Body of pancreas (tissue), 4 donors: ENCODE measurements around the gene GFAP. TPM values are rescaled to one million over a fixed set of nuclear protein-coding genes. Genes with fewer than 3 reads are reported as not detected.
A peak's percentile ranks its signal among the peaks of the same experiment; 100 is the strongest.

ENCODE experiments used
- ATAC-seq: fragments of 150-250 bp; one replicate; pipeline ENCODE4 v1.9.1; 2016
- DNase-seq, 4 donors: peaks; one replicate each; pipeline ENCODE4 v3.0.0-alpha.2; 2019
- H3K27ac ChIP-seq, 4 donors: fragments of 200-600 bp; sonication (generic); 1 replicate in 3 of 4; 2 replicates in 1 of 4; pipeline versions ENCODE4 v1.5.1 to v1.6.1; 2016 to 2019; ENCODE audit warnings: mild to moderate bottlenecking in 1 of 4, mixed read lengths in 1 of 4, moderate library complexity in 1 of 4
- H3K27me3 ChIP-seq, 2 donors: fragments of 200-600 bp; sonication (generic); one replicate each; pipeline ENCODE4 v1.6.0; 2016; ENCODE audit warnings: mild to moderate bottlenecking in 1 of 2
- H3K36me3 ChIP-seq, 2 donors: fragments of 200-600 bp; sonication (generic); replicated peaks in 1 of 2; 2 replicates each; pipeline ENCODE4 v1.5.1; 2016; ENCODE audit warnings: low read depth in 2 of 2; ENCODE audit not compliant: insufficient read depth in 1 of 2
- H3K4me1 ChIP-seq: fragments of 200-600 bp; sonication (generic); one replicate; pipeline ENCODE4 v1.6.0; 2016
- H3K4me3 ChIP-seq, 2 donors: fragments of 200-600 bp; sonication (generic); 1 replicate in 1 of 2; 2 replicates in 1 of 2; pipeline ENCODE4 v1.5.1; 2016 to 2019
- H3K9me3 ChIP-seq, 3 donors: fragments of 200-600 bp; sonication (generic); 1 replicate in 2 of 3; 2 replicates in 1 of 3; pipeline ENCODE4 v1.5.1; 2016
- CTCF ChIP-seq, 7 experiments: fragments of 450-650 bp in 4 of 7; fragments of 200-600 bp in 3 of 7; sonication (generic) in 3 of 7; IDR thresholded peaks; one replicate each; pipeline ENCODE4 v1.5.1; 2016 to 2019; ENCODE audit warnings: antibody characterized with exemption in 7 of 7
- POLR2A ChIP-seq, 3 donors: fragments of 450-650 bp; IDR thresholded peaks; one replicate each; pipeline ENCODE4 v1.6.1; 2016; ENCODE audit warnings: antibody characterized with exemption in 3 of 3, mild to moderate bottlenecking in 2 of 3
- WGBS, 2 donors: methylation state at CpG; one replicate each; pipeline ENCODE4 v1.1.5; 2017; 5-methylcytosine and 5-hydroxymethylcytosine counted together
- intact Hi-C: fragments of 100-400 bp; cut with DNase I; formaldehyde crosslinking; loops from one replicate; pipeline ENCODE4 v1.15.1; 2023
- total RNA-seq, 2 donors: library from RNA; depleted of rRNA; stranded (reverse); fragments of >200 nt; gene quantifications; one replicate each; pipeline ENCODE4 v1.1.0, GENCODE V29; 2016

GFAP gene
- total RNA-seq, 2 donors from 2014 or later: 2.0 to 7.0 TPM

GRCh38 chr17:44865231-44865660, 50.1 kb downstream of the GFAP start:
- Histone ChIP-seq H3K9me3 (no peaks in the 10 kb centered on the region), H3K4me3 (no peak overlapping the region), H3K36me3 (peaks cover 3 to 33% of the 10 kb centered on the region in 2 donors), H3K4me1 (no peaks in the 10 kb centered on the region), H3K27me3 (no peaks in the 10 kb centered on the region), H3K27ac (no peak overlapping the region)
- peak; percentile 67 to 77 (median 70) for DNase-seq
- peak; percentile 74 for ATAC-seq
- TF ChIP-seq POLR2A (IDR thresholded peaks at IDR 0.05) (no peak), CTCF (IDR thresholded peaks at IDR 0.05) (peak; percentile 76 to 84 (median 80))
- intact Hi-C loops: loop anchor here (5.0 kb wide), 1 partner anchor 93 kb away; no protein-coding TSS in a partner anchor
- 30 to 31% methylated on average over 1 of the region's 1 CpG for WGBS, 2 donors

- intact Hi-C loops: loop anchor here (5.0 kb wide), 2 partner anchors 83 to 93 kb away; no protein-coding TSS in a partner anchor
- Histone ChIP-seq H3K4me3 (no peak overlapping the region), H3K36me3 (peaks cover 3 to 34% of the 10 kb centered on the region in 2 donors), H3K27me3 (no peaks in the 10 kb centered on the region), H3K27ac (no peak overlapping the region), H3K4me1 (no peaks in the 10 kb centered on the region), H3K9me3 (no peaks in the 10 kb centered on the region)
- DNase-seq: no peak
- TF ChIP-seq CTCF (IDR thresholded peaks at IDR 0.05) (no peak), POLR2A (IDR thresholded peaks at IDR 0.05) (no peak)
- ATAC-seq: no peak
- 57 to 59% methylated on average over 6 to 10 of the region's 10 CpGs for WGBS, 2 donors
Observed at GRCh38 chr17:44864831-44865230, 50.5 kb downstream of the GFAP start.

- Histone ChIP-seq H3K4me1 (no peaks in the 10 kb centered on the region), H3K27me3 (no peaks in the 10 kb centered on the region), H3K4me3 (no peak overlapping the region), H3K9me3 (no peaks in the 10 kb centered on the region), H3K36me3 (peaks cover 3 to 41% of the 10 kb centered on the region in 2 donors), H3K27ac (no peak overlapping the region)
- DNase-seq (no peak), ATAC-seq (no peak)
- TF ChIP-seq CTCF (IDR thresholded peaks at IDR 0.05): no peak
- no peak for TF ChIP-seq POLR2A (IDR thresholded peaks at IDR 0.05)
- 80 to 86% methylated on average over 12 of the region's 12 CpGs for WGBS, 2 donors
- intact Hi-C loops: loop anchor here (5.0 kb wide), 1 partner anchor 81 kb away; no protein-coding TSS in a partner anchor
Observed at GRCh38 chr17:44863061-44863918, 52.0 kb downstream of the GFAP start.

GRCh38 chr17:44862278-44862914, 52.9 kb downstream of the GFAP start:
- no peak overlapping the region for H3K4me3 ChIP-seq
- no peak overlapping the region for H3K27ac ChIP-seq
- no peak for DNase-seq
- H3K27me3 ChIP-seq: no peaks in the 10 kb centered on the region
- peaks cover 3 to 43% of the 10 kb centered on the region in 2 donors for H3K36me3 ChIP-seq
- no peaks in the 10 kb centered on the region for H3K4me1 ChIP-seq
- intact Hi-C loops: loop anchor here (5.0 kb wide), 1 partner anchor 80 kb away; no protein-coding TSS in a partner anchor
- 89 to 90% methylated on average over 7 to 9 of the region's 9 CpGs for WGBS, 2 donors
- H3K9me3 ChIP-seq: no peaks in the 10 kb centered on the region
- no peak for ATAC-seq
- TF ChIP-seq POLR2A (IDR thresholded peaks at IDR 0.05) (no peak), CTCF (IDR thresholded peaks at IDR 0.05) (no peak)
